ENCODE data around the gene LANCL1.

The LANCL1 gene

DNA sequence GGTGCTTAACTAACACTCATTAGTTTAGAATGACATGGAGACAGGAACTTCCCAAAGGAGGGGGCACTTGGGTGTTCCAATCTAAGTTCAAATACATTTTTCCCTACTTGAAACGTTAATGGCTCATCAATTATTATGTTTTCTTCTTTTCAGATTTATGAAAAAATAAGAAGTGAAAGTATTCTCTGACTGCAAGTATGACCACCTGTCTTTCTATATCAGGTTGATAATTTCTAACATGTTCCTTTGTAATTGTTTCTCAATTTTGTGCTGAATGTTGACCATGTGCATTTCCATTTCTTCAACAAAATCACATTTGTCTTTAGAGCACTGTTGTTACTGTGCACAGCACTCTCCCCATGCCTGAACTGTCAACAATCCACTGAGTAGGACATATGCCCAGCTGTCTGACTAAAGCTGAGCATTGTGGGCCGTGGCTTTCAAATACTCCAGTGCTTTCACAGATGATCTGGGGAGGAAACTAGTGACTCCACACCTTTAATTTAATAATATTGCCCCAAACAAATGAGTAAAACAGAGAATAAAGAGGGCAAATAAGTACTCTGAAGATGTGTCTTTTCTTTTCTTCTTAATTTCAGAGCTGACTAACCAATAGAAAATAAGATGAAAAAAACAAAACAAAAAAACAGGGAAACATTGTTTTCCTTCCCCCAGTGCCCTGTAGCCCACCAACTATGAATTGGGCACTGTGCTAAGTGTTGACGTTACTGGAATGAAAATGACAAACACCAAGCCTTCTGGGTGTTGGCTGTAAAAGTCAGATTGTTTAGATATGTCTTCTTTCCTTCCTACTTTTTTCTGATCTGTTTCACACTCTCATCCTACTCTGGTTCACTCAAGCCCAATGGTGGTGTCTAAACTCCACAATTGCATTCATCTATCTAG lies 16.0 kb downstream of the LANCL1 start:
- ATAC-seq (ENCODE audit: insufficient read depth, low read depth) (no peak), DNase-seq (no peak)
- no peaks in the 10 kb centered on the region for H3K27me3 ChIP-seq (ENCODE audit: insufficient read depth, low read length, poor library complexity)
- no peaks in the 10 kb centered on the region; the same call in 1 of the 2 replicates for H4K20me1 ChIP-seq (ENCODE audit: insufficient read depth, low read length)
- no peaks in the 10 kb centered on the region for H3K79me2 ChIP-seq (ENCODE audit: insufficient read depth, low read length)
- no peak overlapping the region for H3K9ac ChIP-seq (ENCODE audit: low read depth, low read length)
- no peak overlapping the region for H3K4me3 ChIP-seq (ENCODE audit: low read depth in 1 of 2, low read length in 2 of 2)
- no peak overlapping the region for H2AFZ ChIP-seq (ENCODE audit: low read depth, low read length)
- no peaks in the 10 kb centered on the region for H3K4me1 ChIP-seq (ENCODE audit: insufficient read depth, low read length)
- H3K27ac ChIP-seq (ENCODE audit: low read length) = no peak overlapping the region
- no peaks in the 10 kb centered on the region for H3K9me3 ChIP-seq (ENCODE audit: insufficient read depth, low read length, severe bottlenecking)
- H3K36me3 ChIP-seq (ENCODE audit: insufficient read depth, low read length) = peaks cover 88% of the 10 kb centered on the region
- H3K4me2 ChIP-seq (ENCODE audit: insufficient read depth, low read length) = no peak overlapping the region
- TF ChIP-seq EZH2 (IDR thresholded peaks at IDR 0.05; ENCODE audit: borderline replicate concordance, low read depth, low read length, severe bottlenecking) = no peak
- TF ChIP-seq, protein P1, sequence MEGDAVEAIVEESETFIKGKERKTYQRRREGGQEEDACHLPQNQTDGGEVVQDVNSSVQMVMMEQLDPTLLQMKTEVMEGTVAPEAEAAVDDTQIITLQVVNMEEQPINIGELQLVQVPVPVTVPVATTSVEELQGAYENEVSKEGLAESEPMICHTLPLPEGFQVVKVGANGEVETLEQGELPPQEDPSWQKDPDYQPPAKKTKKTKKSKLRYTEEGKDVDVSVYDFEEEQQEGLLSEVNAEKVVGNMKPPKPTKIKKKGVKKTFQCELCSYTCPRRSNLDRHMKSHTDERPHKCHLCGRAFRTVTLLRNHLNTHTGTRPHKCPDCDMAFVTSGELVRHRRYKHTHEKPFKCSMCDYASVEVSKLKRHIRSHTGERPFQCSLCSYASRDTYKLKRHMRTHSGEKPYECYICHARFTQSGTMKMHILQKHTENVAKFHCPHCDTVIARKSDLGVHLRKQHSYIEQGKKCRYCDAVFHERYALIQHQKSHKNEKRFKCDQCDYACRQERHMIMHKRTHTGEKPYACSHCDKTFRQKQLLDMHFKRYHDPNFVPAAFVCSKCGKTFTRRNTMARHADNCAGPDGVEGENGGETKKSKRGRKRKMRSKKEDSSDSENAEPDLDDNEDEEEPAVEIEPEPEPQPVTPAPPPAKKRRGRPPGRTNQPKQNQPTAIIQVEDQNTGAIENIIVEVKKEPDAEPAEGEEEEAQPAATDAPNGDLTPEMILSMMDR (IDR thresholded peaks at IDR 0.05; ENCODE audit: borderline replicate concordance, extremely low read depth, low read length, poor library complexity, severe bottlenecking) = no peak

DNA sequence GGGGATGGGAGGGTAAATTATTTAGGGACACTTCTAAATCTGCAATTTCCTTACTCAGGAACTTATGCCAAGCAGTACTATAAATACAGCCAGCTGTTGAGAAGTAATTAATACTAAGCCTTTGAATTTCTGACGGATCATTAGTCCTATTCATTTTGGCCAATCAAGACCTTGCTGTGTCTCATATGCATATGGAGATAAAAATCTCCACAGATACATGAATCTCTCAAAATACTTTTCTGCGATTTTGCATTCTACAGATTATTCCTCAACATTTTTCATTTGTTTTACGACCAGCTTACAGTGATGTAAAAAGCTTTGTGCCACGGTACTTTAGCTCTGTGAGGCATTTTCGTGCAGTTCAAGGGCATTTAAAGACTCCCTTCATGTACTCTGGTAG lies 16.7 kb downstream of the LANCL1 start:
- no peak overlapping the region for H2AFZ ChIP-seq (ENCODE audit: low read depth, low read length)
- no peak overlapping the region for H3K27ac ChIP-seq (ENCODE audit: low read length)
- no peaks in the 10 kb centered on the region for H3K27me3 ChIP-seq (ENCODE audit: insufficient read depth, low read length, poor library complexity)
- no peak for TF ChIP-seq EZH2 (IDR thresholded peaks at IDR 0.05; ENCODE audit: borderline replicate concordance, low read depth, low read length, severe bottlenecking)
- TF ChIP-seq, protein P1 (IDR thresholded peaks at IDR 0.05; ENCODE audit: borderline replicate concordance, extremely low read depth, low read length, poor library complexity, severe bottlenecking) = no peak
- H3K9ac ChIP-seq (ENCODE audit: low read depth, low read length) = no peak overlapping the region
- no peaks in the 10 kb centered on the region for H3K79me2 ChIP-seq (ENCODE audit: insufficient read depth, low read length)
- H3K36me3 ChIP-seq (ENCODE audit: insufficient read depth, low read length) = peaks cover 87% of the 10 kb centered on the region
- H3K4me3 ChIP-seq (ENCODE audit: low read depth in 1 of 2, low read length in 2 of 2) = no peak overlapping the region
- no peak for ATAC-seq (ENCODE audit: insufficient read depth, low read depth)
- H3K4me1 ChIP-seq (ENCODE audit: insufficient read depth, low read length) = no peaks in the 10 kb centered on the region
- no peak overlapping the region for H3K4me2 ChIP-seq (ENCODE audit: insufficient read depth, low read length)
- no peaks in the 10 kb centered on the region for H3K9me3 ChIP-seq (ENCODE audit: insufficient read depth, low read length, severe bottlenecking)
- DNase-seq = no peak
- no peaks in the 10 kb centered on the region; the same call in 1 of the 2 replicates for H4K20me1 ChIP-seq (ENCODE audit: insufficient read depth, low read length)

DNA sequence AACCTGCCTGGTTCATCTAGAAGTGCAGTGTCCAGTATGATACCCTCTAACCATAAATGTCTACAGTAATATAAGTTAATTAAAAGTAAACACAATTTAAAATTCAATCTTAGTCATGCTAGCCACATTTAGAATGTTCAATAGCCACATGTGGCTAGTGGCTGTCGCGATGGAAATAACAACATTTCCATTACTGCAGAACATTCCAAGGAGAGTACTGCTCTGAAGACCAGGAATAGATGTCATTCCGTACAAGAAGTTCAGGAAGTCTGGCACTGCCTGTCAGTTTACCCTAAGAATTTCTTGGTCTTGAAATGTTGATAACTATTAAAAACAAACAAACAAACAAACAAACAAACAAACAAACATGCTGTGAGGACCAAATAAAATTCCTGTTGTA lies 17.2 kb downstream of the LANCL1 start:
- DNase-seq (no peak), ATAC-seq (ENCODE audit: insufficient read depth, low read depth) (no peak)
- H2AFZ ChIP-seq (ENCODE audit: low read depth, low read length) = no peak overlapping the region
- TF ChIP-seq, protein P1 (IDR thresholded peaks at IDR 0.05; ENCODE audit: borderline replicate concordance, extremely low read depth, low read length, poor library complexity, severe bottlenecking) = no peak
- no peak for TF ChIP-seq EZH2 (IDR thresholded peaks at IDR 0.05; ENCODE audit: borderline replicate concordance, low read depth, low read length, severe bottlenecking)
- H3K27ac ChIP-seq (ENCODE audit: low read length) = no peak overlapping the region
- peaks cover 91% of the 10 kb centered on the region for H3K36me3 ChIP-seq (ENCODE audit: insufficient read depth, low read length)
- no peaks in the 10 kb centered on the region; the same call in 1 of the 2 replicates for H4K20me1 ChIP-seq (ENCODE audit: insufficient read depth, low read length)
- no peaks in the 10 kb centered on the region for H3K4me1 ChIP-seq (ENCODE audit: insufficient read depth, low read length)
- H3K4me3 ChIP-seq (ENCODE audit: low read depth in 1 of 2, low read length in 2 of 2) = no peak overlapping the region
- H3K79me2 ChIP-seq (ENCODE audit: insufficient read depth, low read length) = no peaks in the 10 kb centered on the region
- no peaks in the 10 kb centered on the region for H3K27me3 ChIP-seq (ENCODE audit: insufficient read depth, low read length, poor library complexity)
- H3K4me2 ChIP-seq (ENCODE audit: insufficient read depth, low read length) = no peak overlapping the region
- H3K9me3 ChIP-seq (ENCODE audit: insufficient read depth, low read length, severe bottlenecking) = no peaks in the 10 kb centered on the region
- H3K9ac ChIP-seq (ENCODE audit: low read depth, low read length) = no peak overlapping the region
